Muscle layer of colon (tissue), 2 donors: ENCODE results near the gene FNBP1.

Experiments used
- H3K27ac ChIP-seq: one replicate; pipeline ENCODE4 v1.7.0; 2013; ENCODE audit warnings: low read depth, mild to moderate bottlenecking, low read length, moderate library complexity
- H3K27me3 ChIP-seq, 2 donors: one replicate each; pipeline ENCODE4 v1.7.0; 2013; ENCODE audit warnings: low read length in 2 of 2, mild to moderate bottlenecking in 2 of 2; ENCODE audit not compliant: insufficient read depth in 2 of 2, control insufficient read depth in 1 of 2
- H3K36me3 ChIP-seq: one replicate; pipeline ENCODE4 v1.7.0; 2013; ENCODE audit warnings: mild to moderate bottlenecking, low read length; ENCODE audit not compliant: insufficient read depth
- H3K4me1 ChIP-seq: one replicate; pipeline ENCODE4 v1.7.0; 2013; ENCODE audit warnings: mild to moderate bottlenecking, low read length; ENCODE audit not compliant: insufficient read depth
- H3K4me3 ChIP-seq, 2 donors: one replicate each; pipeline ENCODE4 v1.7.0; 2013; ENCODE audit warnings: low read length in 2 of 2, low read depth in 1 of 2, mild to moderate bottlenecking in 1 of 2, moderate library complexity in 1 of 2
- H3K9ac ChIP-seq: one replicate; pipeline ENCODE4 v1.7.0; 2013; ENCODE audit warnings: low read length
- H3K9me3 ChIP-seq: one replicate; pipeline ENCODE4 v1.7.0; 2013; ENCODE audit warnings: mild to moderate bottlenecking, low read length
- donor health status: abdominal sarcoma.
- donor health status: Adenocarcinoma of cecum.

The FNBP1 gene

DNA sequence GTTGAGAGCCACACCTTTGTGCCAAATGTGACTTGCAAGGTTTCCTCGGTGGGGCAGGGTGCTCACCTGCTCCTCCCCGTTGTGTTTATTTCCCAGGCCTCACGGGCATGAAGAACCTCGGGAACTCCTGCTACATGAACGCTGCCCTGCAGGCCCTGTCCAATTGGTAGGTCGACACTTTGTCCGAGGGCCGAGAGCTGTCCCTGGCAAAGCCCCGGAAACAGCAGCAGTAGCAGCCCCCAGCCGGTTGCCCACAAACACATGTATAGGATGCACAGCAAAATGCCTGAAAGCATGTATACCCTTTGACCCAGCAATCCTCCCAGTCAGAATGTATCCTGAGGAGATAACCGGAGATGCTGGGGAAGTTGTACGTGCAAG is 181.6 kb downstream of the FNBP1 start:
- no peaks in the 10 kb centered on the region for H3K9me3 ChIP-seq
- H3K27me3 ChIP-seq, result no peaks in the 10 kb centered on the region
- no peak overlapping the region for H3K4me3 ChIP-seq
- H3K36me3 ChIP-seq, result peaks cover 58% of the 10 kb centered on the region
- H3K27ac ChIP-seq, result no peak overlapping the region
- no peak overlapping the region for H3K9ac ChIP-seq
- H3K4me1 ChIP-seq, result no peaks in the 10 kb centered on the region

DNA sequence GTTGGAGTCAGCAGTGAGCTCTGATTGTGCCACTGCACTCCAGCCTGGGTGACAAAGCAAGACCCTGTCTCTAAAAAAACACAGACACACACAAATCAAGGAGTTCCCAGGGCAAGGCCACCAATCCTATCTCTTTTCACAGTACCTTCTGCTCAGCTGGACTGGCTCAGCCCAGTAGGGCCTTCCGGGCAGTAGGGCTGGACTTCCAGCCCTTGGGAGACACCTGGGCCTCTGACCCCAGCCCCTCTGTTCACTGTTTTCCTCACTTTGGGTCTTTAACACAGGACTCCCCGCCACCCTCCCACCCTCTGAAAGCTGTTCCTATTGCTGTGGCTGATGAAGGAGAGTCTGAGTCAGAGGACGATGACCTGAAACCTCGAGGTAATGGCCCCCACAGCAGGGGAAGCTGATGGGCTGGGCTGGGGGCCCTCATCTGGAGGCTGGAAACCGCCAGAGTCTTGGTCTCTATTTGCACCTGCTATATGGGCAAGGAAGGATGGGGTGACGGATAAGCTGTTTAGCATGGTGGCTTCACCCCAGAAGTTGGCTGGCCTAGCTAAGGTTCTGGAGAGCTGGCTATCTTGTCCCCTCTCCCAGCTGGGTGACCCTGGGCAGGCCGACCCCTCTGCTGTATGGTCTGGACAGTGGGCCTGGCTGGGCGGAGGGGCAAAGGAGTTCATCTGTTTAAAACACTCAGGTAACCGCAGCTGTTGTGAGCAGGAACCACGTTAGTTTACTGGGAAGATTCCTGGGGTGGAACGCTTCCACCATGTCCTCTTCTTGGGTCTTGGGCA is 182.1 kb downstream of the FNBP1 start:
- no peak overlapping the region for H3K4me3 ChIP-seq
- H3K9me3 ChIP-seq, result no peaks in the 10 kb centered on the region
- no peaks in the 10 kb centered on the region for H3K4me1 ChIP-seq
- peaks cover 59% of the 10 kb centered on the region for H3K36me3 ChIP-seq
- H3K27me3 ChIP-seq, result no peaks in the 10 kb centered on the region
- no peak overlapping the region for H3K27ac ChIP-seq
- H3K9ac ChIP-seq, result no peak overlapping the region

DNA sequence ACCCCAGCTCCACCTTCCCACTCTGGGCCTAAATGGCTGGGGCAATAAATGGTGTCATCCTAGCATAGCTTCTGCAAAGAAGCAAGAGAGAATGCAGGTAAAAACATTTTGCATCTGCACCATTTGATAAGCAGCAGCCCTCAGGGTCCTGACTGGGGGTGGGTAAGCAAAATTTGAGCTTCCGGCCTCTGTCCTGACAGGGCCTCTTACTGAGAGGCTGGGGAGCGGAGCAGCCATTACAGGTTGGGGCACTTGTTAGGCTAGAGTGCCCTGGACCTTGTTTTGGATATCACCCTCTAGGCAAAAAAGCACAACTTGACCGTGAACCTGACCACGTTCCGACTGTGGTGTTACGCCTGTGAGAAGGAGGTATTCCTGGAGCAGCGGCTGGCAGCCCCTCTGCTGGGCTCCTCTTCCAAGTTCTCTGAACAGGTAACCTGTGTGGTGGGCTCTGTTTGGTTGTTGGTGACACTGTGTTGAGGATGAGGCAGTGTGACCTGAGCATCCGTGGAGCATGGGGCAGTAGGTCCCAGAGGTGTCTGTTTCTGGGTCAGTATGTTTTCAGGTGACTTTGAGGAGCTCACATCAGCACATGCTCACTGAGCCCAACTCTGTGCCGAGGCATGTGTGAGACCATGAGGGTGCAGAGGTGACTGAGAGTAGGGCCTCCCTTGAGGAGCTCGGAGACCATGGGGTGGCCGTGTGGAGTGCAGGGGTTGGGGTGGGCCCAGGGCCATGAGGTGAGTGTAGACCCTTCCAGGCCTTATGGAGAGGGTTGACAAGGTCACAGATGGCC is 184.6 kb downstream of the FNBP1 start:
- H3K4me3 ChIP-seq, result no peak overlapping the region
- H3K4me1 ChIP-seq, result no peaks in the 10 kb centered on the region
- no peak overlapping the region for H3K9ac ChIP-seq
- H3K9me3 ChIP-seq, result no peaks in the 10 kb centered on the region
- H3K27me3 ChIP-seq, result no peaks in the 10 kb centered on the region
- H3K27ac ChIP-seq, result no peak overlapping the region
- peaks cover 58% of the 10 kb centered on the region for H3K36me3 ChIP-seq

DNA sequence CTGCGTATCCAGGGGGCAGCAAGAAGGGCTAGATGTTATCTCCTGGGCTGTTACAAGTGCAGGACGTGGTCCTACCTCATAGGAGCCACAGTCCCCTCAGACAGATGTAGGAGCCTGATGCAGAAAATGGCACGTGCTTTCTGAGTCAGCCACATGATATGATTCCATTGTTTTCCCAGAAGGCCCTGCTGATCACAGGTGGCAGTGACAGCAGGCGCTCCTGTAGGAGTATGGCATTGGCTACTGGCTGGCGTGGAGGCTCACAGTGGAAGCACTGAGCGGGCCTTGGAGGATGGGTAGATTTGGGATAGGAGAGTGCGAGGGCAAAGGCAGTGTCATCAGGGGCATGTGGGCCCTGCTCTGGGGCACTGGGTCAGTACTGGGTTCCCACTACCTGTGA is 185.8 kb downstream of the FNBP1 start:
- H3K9ac ChIP-seq, result no peak overlapping the region
- no peak overlapping the region for H3K4me3 ChIP-seq
- H3K36me3 ChIP-seq, result peaks cover 64% of the 10 kb centered on the region
- H3K27me3 ChIP-seq, result no peaks in the 10 kb centered on the region
- H3K4me1 ChIP-seq, result no peaks in the 10 kb centered on the region
- no peaks in the 10 kb centered on the region for H3K9me3 ChIP-seq
- no peak overlapping the region for H3K27ac ChIP-seq

DNA sequence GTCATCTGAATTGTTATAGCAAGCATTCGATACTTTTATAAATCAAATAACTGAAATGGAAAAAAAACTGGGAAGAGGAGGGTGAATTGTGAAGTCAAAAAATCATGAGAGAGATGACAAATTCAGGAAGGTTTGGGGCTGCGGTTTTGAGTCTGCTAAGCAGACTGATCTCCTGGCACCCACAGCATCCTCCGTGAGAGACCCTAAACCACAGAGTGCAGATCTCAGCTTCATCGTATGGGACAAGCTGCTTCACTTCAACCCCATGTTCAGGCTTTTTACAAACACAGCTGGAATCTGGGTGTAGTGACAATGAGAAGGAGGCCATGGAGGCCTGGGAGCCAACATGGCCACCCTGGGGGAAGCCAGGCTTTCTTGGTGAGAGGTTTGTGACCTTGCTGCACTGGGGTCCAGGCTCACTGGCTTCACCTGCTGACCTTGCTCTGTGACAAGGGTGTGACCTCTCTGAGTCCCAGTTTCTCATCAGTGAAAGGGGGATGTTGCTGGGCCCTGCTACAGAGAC is 188.3 kb downstream of the FNBP1 start:
- Histone ChIP-seq H3K4me3 (no peak overlapping the region), H3K36me3 (peaks cover 62% of the 10 kb centered on the region), H3K9me3 (no peaks in the 10 kb centered on the region), H3K4me1 (peaks cover 12% of the 10 kb centered on the region), H3K27ac (no peak overlapping the region), H3K9ac (no peak overlapping the region), H3K27me3 (no peaks in the 10 kb centered on the region)

DNA sequence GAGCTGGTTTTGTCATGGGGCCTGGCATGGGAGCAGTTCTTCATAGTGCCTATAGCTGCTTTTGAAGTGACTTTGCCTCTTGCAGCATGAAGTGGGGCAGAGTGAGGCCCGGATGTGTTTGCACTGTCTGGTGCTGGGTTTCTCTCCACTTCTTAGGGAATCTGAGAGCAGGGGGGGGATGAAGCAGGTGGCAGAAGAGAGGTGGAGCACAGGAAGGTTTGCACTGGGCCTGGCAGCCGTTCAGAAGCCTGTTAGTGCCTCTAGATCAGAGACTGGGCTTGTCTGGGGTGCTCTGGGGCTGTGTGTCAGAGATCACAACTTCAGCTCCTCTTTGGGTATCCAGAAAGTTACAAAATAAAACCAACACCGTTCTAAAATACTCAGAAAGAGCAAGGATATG is 189.4 kb downstream of the FNBP1 start:
- peaks cover 60% of the 10 kb centered on the region for H3K36me3 ChIP-seq
- no peak overlapping the region for H3K27ac ChIP-seq

DNA sequence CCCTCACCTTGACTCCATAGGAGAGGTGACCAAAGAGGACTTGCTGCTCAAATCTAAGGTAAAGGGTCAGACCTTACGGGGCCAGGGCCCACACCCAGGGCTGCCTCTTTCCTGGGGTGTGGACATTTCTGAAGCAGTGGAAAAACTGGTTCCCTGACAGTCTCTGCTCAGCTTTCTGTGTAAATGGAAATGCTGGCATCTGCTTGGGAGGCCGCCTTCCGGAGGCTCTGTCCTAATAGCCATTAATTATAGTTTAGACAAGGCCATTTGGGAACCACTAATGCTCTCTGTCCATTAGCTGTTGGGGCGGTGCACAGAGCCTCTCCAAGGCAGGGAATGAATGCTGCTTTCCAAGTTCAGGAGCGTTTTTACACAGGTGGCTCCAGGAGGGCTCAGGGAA is 190.4 kb downstream of the FNBP1 start:
- no peak overlapping the region for H3K9ac ChIP-seq
- H3K36me3 ChIP-seq, result peaks cover 50% of the 10 kb centered on the region
- H3K27me3 ChIP-seq, result no peaks in the 10 kb centered on the region
- H3K27ac ChIP-seq, result no peak overlapping the region
- H3K4me3 ChIP-seq, result no peak overlapping the region
- H3K9me3 ChIP-seq, result no peaks in the 10 kb centered on the region
- H3K4me1 ChIP-seq, result peaks cover 12% of the 10 kb centered on the region

More for the DNA sequence above, 189.4 kb downstream of the FNBP1 start:
- Histone ChIP-seq H3K9ac (no peak overlapping the region), H3K4me1 (peaks cover 12% of the 10 kb centered on the region), H3K4me3 (no peak overlapping the region), H3K9me3 (no peaks in the 10 kb centered on the region), H3K27me3 (no peaks in the 10 kb centered on the region)

DNA sequence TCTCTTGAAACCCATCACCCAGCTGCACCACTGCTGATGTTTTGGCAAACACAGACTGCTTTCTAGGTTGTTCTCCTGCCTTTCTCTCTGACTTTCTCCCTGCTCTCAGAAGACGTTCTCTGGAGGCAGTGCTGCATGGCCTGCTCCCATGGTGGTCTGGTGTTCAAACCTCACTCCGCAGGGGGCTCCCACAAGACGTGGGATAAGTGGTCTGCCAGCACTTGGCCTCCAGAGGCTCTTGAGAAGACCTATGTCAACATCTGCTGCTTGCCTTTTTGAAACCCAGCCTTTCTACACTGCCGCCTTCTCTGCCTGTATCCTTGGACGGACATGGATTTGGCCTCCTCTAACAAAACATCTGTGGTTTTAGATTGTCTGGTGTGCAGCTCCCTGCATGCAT is 191.2 kb downstream of the FNBP1 start:
- H3K4me1 ChIP-seq, result peaks cover 12% of the 10 kb centered on the region
- no peak overlapping the region for H3K27ac ChIP-seq
- no peak overlapping the region for H3K4me3 ChIP-seq
- H3K9me3 ChIP-seq, result no peaks in the 10 kb centered on the region
- no peaks in the 10 kb centered on the region for H3K27me3 ChIP-seq
- H3K9ac ChIP-seq, result no peak overlapping the region
- peaks cover 45% of the 10 kb centered on the region for H3K36me3 ChIP-seq

DNA sequence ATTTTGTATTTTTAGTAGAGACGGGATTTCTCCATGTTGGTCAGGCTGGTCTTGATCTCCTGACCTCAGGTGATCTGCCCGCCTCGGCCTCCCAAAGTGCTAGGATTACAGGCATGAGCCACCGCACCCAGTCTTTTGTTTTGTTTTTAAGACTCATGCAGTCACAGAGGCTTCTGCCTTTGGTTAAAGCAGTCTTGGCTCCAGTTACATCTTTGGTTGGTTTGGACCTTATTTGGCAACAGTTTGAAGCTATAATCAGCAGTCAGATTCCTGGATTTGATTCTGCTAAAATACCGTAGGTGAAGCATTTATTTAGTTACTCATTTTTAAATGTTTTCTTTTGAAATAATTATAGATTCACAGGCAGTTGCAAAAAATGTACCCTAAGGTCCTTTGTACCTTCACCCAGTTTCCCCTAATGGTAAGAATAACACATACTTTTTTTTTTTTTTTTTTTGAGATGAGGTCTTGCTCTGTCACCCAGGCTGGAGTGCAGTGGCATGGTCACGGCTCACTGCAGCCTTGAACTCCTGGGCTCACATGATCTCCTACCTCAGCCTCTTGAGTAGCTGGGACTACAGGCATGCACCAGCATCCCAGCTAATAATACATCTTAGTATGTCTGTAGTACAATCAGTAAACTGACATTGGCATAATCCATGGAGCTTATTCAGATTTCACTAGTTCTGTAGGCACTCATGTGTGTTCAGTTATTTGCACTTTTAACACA is 192.0 kb downstream of the FNBP1 start:
- H3K4me1 ChIP-seq, result peaks cover 12% of the 10 kb centered on the region

DNA sequence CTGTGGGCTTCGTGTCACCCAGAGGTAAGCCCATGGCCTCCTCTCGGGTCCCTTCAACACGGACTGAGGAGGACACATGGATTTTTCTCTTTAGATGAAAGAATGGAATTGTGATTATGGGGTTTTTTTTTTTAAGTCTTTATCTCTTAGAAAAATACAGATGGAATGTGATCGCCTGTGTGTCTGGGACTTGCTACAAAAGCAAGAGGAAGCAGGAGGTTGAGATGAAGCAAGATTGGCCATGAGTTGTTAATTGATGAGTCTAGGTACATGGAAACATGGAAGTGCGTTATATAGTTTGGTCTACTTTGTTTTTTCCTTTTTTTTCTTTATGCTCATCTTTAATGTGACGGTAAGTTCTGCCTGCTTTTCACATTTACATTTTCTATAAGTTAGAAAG is 193.1 kb downstream of the FNBP1 start:
- peaks cover 32% of the 10 kb centered on the region for H3K36me3 ChIP-seq
- H3K9me3 ChIP-seq, result no peaks in the 10 kb centered on the region
- peaks cover 12% of the 10 kb centered on the region for H3K4me1 ChIP-seq
- H3K9ac ChIP-seq, result no peak overlapping the region
- H3K27ac ChIP-seq, result no peak overlapping the region
- H3K4me3 ChIP-seq, result no peak overlapping the region
- H3K27me3 ChIP-seq, result no peaks in the 10 kb centered on the region

More for the DNA sequence above, 192.0 kb downstream of the FNBP1 start:
- H3K9me3 ChIP-seq, result no peaks in the 10 kb centered on the region
- H3K27me3 ChIP-seq, result no peaks in the 10 kb centered on the region
- H3K36me3 ChIP-seq, result peaks cover 38% of the 10 kb centered on the region
- H3K4me3 ChIP-seq, result no peak overlapping the region
- no peak overlapping the region for H3K27ac ChIP-seq
- no peak overlapping the region for H3K9ac ChIP-seq

DNA sequence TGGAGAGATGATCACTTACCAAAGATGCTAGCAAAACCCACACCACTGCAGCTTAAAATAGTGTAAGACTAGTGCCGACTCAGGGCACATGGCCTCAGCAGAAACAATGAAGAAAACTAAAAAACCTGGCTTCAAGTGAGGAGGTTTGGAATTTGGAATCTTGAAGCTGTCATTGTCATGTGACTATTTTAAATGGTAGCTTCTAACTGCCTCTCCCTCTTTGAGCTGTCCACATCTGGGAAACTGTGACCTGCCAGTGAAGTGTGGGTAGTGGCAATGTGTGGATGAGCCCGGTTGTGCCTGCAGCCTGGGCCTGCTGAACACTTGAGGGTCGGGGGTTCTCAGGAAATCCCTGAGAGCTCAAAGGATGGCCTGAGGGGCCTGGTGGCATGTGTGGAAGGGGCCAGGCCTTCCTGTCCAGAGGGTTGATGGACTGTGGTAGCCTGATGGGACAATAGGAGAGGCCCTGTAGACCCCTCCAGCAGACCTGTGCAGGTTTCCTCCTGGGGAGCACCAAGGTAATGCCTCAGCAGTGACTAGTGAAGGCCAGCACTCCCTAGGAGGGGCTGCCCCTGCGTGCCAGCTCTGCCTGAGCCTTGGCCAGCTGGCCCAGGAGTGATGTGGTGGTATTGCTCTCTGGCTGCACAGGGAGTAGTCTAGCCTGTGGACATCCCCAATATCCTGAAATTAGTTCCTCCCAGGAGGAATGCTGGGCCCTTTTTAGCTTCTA is 194.1 kb downstream of the FNBP1 start:
- H3K27me3 ChIP-seq, result no peaks in the 10 kb centered on the region
- H3K9me3 ChIP-seq, result no peaks in the 10 kb centered on the region
- H3K36me3 ChIP-seq, result peaks cover 32% of the 10 kb centered on the region
- peaks cover 12% of the 10 kb centered on the region for H3K4me1 ChIP-seq
- H3K4me3 ChIP-seq, result no peak overlapping the region
- H3K9ac ChIP-seq, result no peak overlapping the region
- H3K27ac ChIP-seq, result no peak overlapping the region
